IPS DF 4.7 (cell line): ENCODE measurements around the gene LRPAP1.

Source experiments
- DNase-seq: peaks from one replicate; pipeline ENCODE4 v3.0.0-alpha.2; 2013; ENCODE audit warnings: low spot score; ENCODE audit errors: extremely low read depth

LRPAP1 gene

GRCh38 chr4:3486541-3487540, 45.4 kb downstream of the LRPAP1 start:
- no peak for DNase-seq

- DNase-seq, result no peak
These were observed 46.2 kb downstream of the LRPAP1 start for GRCh38 chr4:3485886-3486540.

GRCh38 chr4:3485011-3485791, 47.0 kb downstream of the LRPAP1 start:
- DNase-seq, result no peak

GRCh38 chr4:3484057-3484973, 47.9 kb downstream of the LRPAP1 start:
- DNase-seq, result no peak

GRCh38 chr4:3483471-3483921, 48.7 kb downstream of the LRPAP1 start:
- no peak for DNase-seq

GRCh38 chr4:3482707-3483106, 49.5 kb downstream of the LRPAP1 start:
- no peak for DNase-seq

- DNase-seq, result no peak
These were observed 50.3 kb downstream of the LRPAP1 start for GRCh38 chr4:3481783-3482393.

GRCh38 chr4:3481113-3481531, 51.1 kb downstream of the LRPAP1 start:
- DNase-seq, result no peak

- no peak for DNase-seq
These were observed 51.6 kb downstream of the LRPAP1 start for GRCh38 chr4:3480528-3481112.

GRCh38 chr4:3479358-3480101, 52.7 kb downstream of the LRPAP1 start:
- no peak for DNase-seq

- no peak for DNase-seq
These were observed 53.5 kb downstream of the LRPAP1 start for GRCh38 chr4:3478446-3479357.

GRCh38 chr4:3477750-3478430, 54.3 kb downstream of the LRPAP1 start:
- no peak for DNase-seq

GRCh38 chr4:3476936-3477749, 55.1 kb downstream of the LRPAP1 start:
- no peak for DNase-seq

GRCh38 chr4:3476341-3476747, 55.9 kb downstream of the LRPAP1 start:
- DNase-seq, result no peak

GRCh38 chr4:3475713-3476260, 56.4 kb downstream of the LRPAP1 start:
- no peak for DNase-seq

- DNase-seq, result no peak
These were observed 57.0 kb downstream of the LRPAP1 start for GRCh38 chr4:3475041-3475712.
